SJCRH30 (cell line): ENCODE measurements around the gene MARK1. TPM values are rescaled to one million over a fixed set of nuclear protein-coding genes. Genes with fewer than 3 reads are reported as not detected.

ENCODE experiments used
- DNase-seq, 2 experiments: peaks; one replicate each; pipeline ENCODE4 v3.0.0-alpha.2; 2015 to 2020
- H3K27ac ChIP-seq: fragments of 250-450 bp; sonication (Bioruptor Pico); 2 replicates; pipeline ENCODE4 v1.5.1; 2020; ENCODE audit warnings: mild to moderate bottlenecking, moderate library complexity
- H3K27me3 ChIP-seq: fragments of 250-450 bp; sonication (Bioruptor Pico); 2 replicates; pipeline ENCODE4 v1.5.1; 2020; ENCODE audit warnings: mild to moderate bottlenecking, moderate library complexity
- H3K36me3 ChIP-seq: fragments of 250-450 bp; sonication (Bioruptor Pico); 2 replicates; pipeline ENCODE4 v1.5.1; 2020; ENCODE audit warnings: mild to moderate bottlenecking, moderate library complexity
- H3K4me1 ChIP-seq: fragments of 250-450 bp; sonication (Bioruptor Pico); 2 replicates; pipeline ENCODE4 v1.5.1; 2020; ENCODE audit warnings: mild to moderate bottlenecking, moderate library complexity
- H3K4me3 ChIP-seq: fragments of 250-450 bp; sonication (Bioruptor Pico); 2 replicates; pipeline ENCODE4 v1.5.1; 2020; ENCODE audit warnings: mild to moderate bottlenecking, moderate library complexity
- H3K9me3 ChIP-seq: fragments of 250-450 bp; sonication (Bioruptor Pico); replicated peaks from 2 replicates; pipeline ENCODE4 v1.5.1; 2020; ENCODE audit warnings: mild to moderate bottlenecking, moderate library complexity
- total RNA-seq: library from RNA; depleted of rRNA; stranded (reverse); fragments of >200 nt; shearing (Covaris generic); gene quantifications from 2 replicates; pipeline ENCODE4 v1.2.3, GENCODE V29; 2014; rRNA removed

The MARK1 gene
- total RNA-seq = 8.7 and 8.8 TPM in 2 replicates

DNA sequence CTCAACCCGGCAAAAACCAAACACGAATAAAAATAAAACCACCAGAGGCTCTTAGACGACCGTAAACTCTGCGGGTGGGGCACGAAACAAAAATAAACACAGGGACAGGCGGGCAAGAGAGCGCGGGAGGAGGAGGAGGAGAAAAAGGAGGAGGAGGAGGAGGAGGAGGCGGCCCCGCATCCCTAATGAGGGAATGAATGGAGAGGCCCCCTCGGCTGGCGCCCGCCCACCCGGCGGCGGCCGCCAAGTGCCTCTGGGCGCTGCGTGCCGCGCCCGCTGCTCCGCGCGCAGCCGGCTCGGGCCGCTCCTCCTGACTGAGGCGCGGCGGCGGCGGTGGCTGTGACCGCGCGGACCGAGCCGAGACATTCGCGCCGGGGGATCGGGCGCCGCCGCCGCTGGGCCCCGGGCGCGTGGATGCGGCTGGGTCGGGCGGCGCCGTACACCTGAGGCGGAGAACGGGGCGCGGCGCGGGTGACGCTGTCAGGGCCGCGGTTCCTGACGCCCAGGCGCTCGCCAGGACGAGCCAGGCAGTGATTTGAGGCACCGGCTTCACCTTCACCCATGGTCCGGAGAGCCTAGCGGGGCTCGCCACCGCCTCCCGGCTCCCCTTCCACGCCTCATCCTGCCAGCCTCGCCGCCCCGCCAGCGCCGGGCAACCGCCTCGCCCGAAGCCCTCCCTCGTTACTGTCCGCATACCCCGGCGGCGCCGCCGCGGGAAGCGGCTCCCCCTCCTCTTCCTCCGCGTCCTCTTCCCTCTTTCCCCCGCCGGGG lies at the start of gene MARK1:
MARK1 (plus strand) TSS at position 229 of the 771 bp plus-strand sequence. CDS start 687 bp downstream, outside the sequence.
- peak; percentile 67 to 75 for DNase-seq
- H3K9me3 ChIP-seq = no peaks in the 10 kb centered on the region
- peak within 1 kb of the TSS; percentile 93 for H3K4me3 ChIP-seq
- H3K27me3 ChIP-seq = no peaks in the 10 kb centered on the region; the same call in 1 of the 2 replicates
- peak within 1 kb of the TSS; percentile 62 for H3K27ac ChIP-seq
- H3K4me1 ChIP-seq = no peaks in the 10 kb centered on the region
- no peaks in the 10 kb centered on the region for H3K36me3 ChIP-seq

DNA sequence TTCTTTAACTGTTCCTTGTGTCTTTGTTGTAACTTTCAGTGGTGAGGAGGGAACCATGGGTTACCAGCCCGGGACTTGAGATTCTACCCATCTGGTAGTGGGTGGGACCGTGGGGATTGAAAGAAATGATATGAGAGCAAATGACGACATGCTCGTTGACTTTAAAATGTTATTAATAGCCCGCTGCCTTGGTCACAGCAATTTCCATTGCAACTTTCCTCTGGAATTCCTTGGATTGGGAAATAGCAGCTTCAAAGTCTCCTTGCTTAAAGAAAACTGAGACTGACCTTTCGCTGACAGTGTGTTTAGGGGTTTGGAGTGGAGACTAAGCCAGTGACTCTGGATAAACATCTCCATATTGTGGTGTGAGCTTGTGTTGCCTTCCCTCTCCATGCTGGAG lies 44.2 kb upstream of the MARK1 start:
- no peaks in the 10 kb centered on the region for H3K36me3 ChIP-seq
- H3K9me3 ChIP-seq = no peaks in the 10 kb centered on the region
- H3K4me3 ChIP-seq = no peak overlapping the region
- H3K4me1 ChIP-seq = no peaks in the 10 kb centered on the region
- H3K27me3 ChIP-seq = no peaks in the 10 kb centered on the region
- no peak overlapping the region for H3K27ac ChIP-seq
- DNase-seq = no peak

GRCh38 chr1:220484135-220484534 lies 43.8 kb upstream of the MARK1 start:
- no peaks in the 10 kb centered on the region for H3K36me3 ChIP-seq
- H3K4me3 ChIP-seq = no peak overlapping the region
- H3K27ac ChIP-seq = no peak overlapping the region
- no peaks in the 10 kb centered on the region for H3K27me3 ChIP-seq
- no peaks in the 10 kb centered on the region for H3K4me1 ChIP-seq
- H3K9me3 ChIP-seq = no peaks in the 10 kb centered on the region
- DNase-seq = no peak

DNA sequence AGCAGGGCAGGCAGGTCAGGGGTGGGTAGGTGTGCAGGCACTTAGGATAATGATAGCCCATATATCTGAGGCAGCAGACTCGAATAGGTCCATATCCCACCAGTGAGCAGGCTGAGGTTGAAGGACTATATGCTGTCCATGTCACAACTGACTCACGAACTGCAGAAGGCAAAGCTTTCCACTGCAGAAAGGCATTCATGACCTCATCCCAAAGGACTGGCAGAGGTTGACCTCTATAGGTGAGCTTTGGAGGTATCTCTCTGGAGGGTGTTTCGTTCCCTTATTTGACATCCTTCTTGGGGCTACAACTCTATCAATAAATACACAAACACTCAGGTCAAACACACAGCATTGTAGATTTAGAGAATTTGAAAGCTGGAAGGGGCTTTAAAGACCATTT lies 42.8 kb upstream of the MARK1 start:
- Histone ChIP-seq H3K36me3 (no peaks in the 10 kb centered on the region), H3K4me3 (no peak overlapping the region), H3K4me1 (no peaks in the 10 kb centered on the region), H3K27me3 (no peaks in the 10 kb centered on the region), H3K27ac (no peak overlapping the region), H3K9me3 (no peaks in the 10 kb centered on the region)
- DNase-seq = no peak

- no peak for DNase-seq
- Histone ChIP-seq H3K4me3 (no peak overlapping the region), H3K36me3 (no peaks in the 10 kb centered on the region), H3K27me3 (no peaks in the 10 kb centered on the region), H3K9me3 (no peaks in the 10 kb centered on the region), H3K27ac (no peak overlapping the region), H3K4me1 (no peaks in the 10 kb centered on the region)
Measured at GRCh38 chr1:220485791-220486190, 42.1 kb upstream of the MARK1 start.

GRCh38 chr1:220487297-220487820 lies 40.6 kb upstream of the MARK1 start:
- H3K27me3 ChIP-seq = no peaks in the 10 kb centered on the region
- H3K36me3 ChIP-seq = no peaks in the 10 kb centered on the region
- no peaks in the 10 kb centered on the region for H3K4me1 ChIP-seq
- DNase-seq = peak; percentile 37 to 58
- no peak overlapping the region for H3K27ac ChIP-seq
- H3K4me3 ChIP-seq = no peak overlapping the region
- no peaks in the 10 kb centered on the region for H3K9me3 ChIP-seq

DNA sequence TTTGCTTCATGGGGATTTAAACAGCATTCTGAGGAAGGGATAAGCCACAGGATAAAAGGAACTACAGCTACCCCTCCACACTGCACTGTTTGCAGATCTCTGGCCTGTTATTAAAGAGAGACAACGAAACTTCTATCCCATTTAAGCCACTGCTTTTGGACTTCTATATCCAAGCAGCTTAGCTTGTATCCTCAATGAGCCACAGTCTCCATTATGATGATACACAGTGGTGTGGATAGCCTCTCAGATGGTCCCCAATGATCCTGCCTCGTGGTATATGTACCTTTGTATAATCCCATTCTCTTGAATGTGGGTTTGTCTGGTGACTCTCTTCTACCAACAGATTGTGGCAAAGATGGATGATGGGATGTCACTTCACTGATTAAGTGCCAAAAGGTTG lies 36.0 kb upstream of the MARK1 start:
- Histone ChIP-seq H3K4me1 (no peaks in the 10 kb centered on the region), H3K4me3 (no peak overlapping the region), H3K9me3 (no peaks in the 10 kb centered on the region), H3K27ac (no peak overlapping the region), H3K36me3 (no peaks in the 10 kb centered on the region), H3K27me3 (no peaks in the 10 kb centered on the region)
- no peak for DNase-seq

DNA sequence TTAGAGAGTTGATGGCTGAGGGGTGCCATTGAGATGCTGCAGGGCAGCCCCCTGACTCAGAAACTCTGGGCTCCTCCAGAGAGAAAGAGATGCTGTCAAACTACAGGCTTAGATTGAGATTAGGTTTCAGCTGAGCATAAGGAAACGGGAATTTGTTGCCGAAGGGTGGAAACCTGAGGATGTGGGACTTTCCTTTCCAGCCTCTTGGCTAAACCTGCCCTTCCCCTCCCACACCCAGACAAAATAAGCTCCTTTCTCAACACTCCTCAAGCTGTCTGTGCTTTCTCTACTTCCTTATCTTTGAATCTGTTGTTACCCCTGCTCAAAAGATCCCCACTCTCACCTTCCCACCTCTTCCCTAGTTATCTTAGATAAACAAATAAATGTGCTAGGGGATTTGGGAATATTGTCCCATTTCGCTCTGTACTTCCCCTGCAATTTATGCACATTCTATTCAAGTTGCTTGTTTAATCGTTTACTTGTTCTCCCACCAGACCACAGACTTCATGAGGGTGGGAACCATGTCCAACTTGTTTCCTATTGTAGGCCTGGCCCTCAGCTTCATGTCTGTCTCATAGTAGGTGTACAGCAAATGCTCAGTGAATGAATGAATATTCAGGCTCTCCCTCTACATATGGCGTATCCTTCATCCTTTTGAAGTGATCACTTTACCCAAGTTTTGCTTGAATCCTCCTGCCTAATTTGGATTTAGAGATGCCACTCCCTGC lies 30.6 kb upstream of the MARK1 start:
- H3K27ac ChIP-seq = no peak overlapping the region
- no peaks in the 10 kb centered on the region for H3K9me3 ChIP-seq
- H3K4me1 ChIP-seq = no peaks in the 10 kb centered on the region
- no peaks in the 10 kb centered on the region for H3K36me3 ChIP-seq
- no peak for DNase-seq
- H3K27me3 ChIP-seq = no peaks in the 10 kb centered on the region; the same call in 1 of the 2 replicates
- H3K4me3 ChIP-seq = no peak overlapping the region

- H3K36me3 ChIP-seq = no peaks in the 10 kb centered on the region
- no peak overlapping the region for H3K27ac ChIP-seq
- no peaks in the 10 kb centered on the region for H3K4me1 ChIP-seq
- H3K4me3 ChIP-seq = no peak overlapping the region
- no peaks in the 10 kb centered on the region; the same call in 1 of the 2 replicates for H3K27me3 ChIP-seq
- no peaks in the 10 kb centered on the region for H3K9me3 ChIP-seq
- peak; percentile 27 to 42 for DNase-seq
Measured at GRCh38 chr1:220498188-220498587, 29.7 kb upstream of the MARK1 start.

DNA sequence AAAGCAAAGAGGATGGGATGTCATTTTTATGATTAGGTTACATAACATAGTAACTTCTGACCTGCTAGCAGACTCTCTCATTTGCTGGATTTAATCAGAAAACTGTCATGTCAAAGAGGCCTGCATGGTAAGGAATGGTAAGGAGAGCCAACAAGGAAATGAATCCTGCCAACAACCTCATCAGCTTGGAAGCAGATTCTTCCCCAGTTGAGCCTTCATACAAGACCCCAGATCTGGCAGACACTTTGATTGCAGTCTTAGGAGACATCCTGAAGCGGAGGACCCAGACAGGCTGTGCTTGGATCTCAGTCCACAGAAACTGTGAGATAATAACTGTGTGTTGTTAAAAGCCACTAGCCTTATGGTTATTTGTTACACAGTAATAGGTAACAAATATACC lies 27.6 kb upstream of the MARK1 start:
- no peak for DNase-seq
- no peaks in the 10 kb centered on the region; the same call in 1 of the 2 replicates for H3K27me3 ChIP-seq
- no peaks in the 10 kb centered on the region for H3K36me3 ChIP-seq
- no peaks in the 10 kb centered on the region for H3K9me3 ChIP-seq
- H3K4me3 ChIP-seq = no peak overlapping the region
- H3K4me1 ChIP-seq = no peaks in the 10 kb centered on the region
- H3K27ac ChIP-seq = no peak overlapping the region

DNA sequence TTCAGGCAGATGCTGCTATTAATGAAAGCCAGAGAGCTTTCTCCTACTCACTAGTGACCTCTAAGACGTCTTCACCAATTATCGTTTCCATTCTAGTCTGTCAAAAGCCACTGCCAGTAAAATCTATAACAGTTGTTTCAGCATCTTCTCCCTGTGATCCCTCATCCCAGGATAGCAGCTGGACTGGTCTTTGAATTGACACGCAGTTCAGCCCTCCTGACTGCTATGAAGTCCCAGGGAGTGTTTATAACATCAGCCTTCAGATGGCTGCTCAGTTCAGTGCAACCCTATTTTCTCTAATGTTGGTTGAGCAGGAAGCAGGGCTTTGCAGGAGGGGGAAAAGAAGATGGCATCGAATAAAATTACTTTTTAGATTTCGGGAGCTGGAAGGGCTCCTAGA lies 23.6 kb upstream of the MARK1 start:
- Histone ChIP-seq H3K27me3 (no peaks in the 10 kb centered on the region), H3K4me3 (no peak overlapping the region), H3K27ac (no peak overlapping the region), H3K4me1 (no peaks in the 10 kb centered on the region), H3K36me3 (no peaks in the 10 kb centered on the region), H3K9me3 (no peaks in the 10 kb centered on the region)
- no peak for DNase-seq

- H3K4me1 ChIP-seq = no peaks in the 10 kb centered on the region
- H3K27ac ChIP-seq = no peak overlapping the region
- H3K9me3 ChIP-seq = no peaks in the 10 kb centered on the region
- no peak overlapping the region for H3K4me3 ChIP-seq
- DNase-seq = no peak
- no peaks in the 10 kb centered on the region for H3K27me3 ChIP-seq
- H3K36me3 ChIP-seq = no peaks in the 10 kb centered on the region
Measured at GRCh38 chr1:220507085-220507484, 20.9 kb upstream of the MARK1 start.

DNA sequence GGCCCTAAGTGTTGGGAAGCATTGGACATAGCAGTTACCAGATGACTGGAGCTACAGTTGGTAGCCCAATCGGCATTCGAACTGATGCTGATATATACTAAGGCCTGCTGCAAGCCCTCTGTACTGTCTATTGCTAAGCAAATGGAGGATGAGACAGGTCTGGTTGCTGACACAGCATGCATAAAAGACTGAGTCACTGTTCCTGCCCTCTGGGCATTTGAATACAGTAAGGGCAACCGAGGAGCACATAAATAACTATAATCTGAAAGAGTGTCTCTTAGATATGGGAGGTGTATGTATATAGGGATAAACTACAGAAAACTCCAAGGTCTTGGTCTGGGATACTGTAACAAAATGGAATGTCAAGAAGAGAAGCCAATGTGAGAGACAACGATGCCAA lies 16.8 kb upstream of the MARK1 start:
- no peaks in the 10 kb centered on the region; the same call in 1 of the 2 replicates for H3K27me3 ChIP-seq
- no peak overlapping the region for H3K27ac ChIP-seq
- H3K9me3 ChIP-seq = no peaks in the 10 kb centered on the region
- no peaks in the 10 kb centered on the region for H3K4me1 ChIP-seq
- no peak for DNase-seq
- no peaks in the 10 kb centered on the region for H3K36me3 ChIP-seq
- no peak overlapping the region for H3K4me3 ChIP-seq

DNA sequence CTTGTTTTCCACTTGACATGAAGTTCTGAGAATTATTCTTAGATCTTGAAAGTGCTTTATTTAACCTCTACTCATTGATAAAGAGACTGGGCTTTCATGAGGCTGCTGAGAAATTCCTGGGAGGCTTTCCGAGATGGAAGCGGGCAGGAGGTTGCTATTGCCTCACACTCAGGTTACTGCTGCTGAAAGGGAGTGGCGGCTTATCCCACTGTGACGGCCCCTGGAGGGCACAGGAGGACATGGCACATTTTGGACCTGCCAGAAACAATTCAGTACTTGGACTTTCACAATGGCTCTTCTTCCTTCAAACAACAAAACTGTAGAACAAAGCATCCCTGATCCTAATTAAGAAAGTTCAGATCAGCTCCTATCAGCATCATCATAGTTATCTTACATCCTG lies 16.2 kb upstream of the MARK1 start:
- H3K4me3 ChIP-seq = no peak overlapping the region
- H3K27me3 ChIP-seq = no peaks in the 10 kb centered on the region; the same call in 1 of the 2 replicates
- no peaks in the 10 kb centered on the region for H3K4me1 ChIP-seq
- no peak for DNase-seq
- H3K27ac ChIP-seq = no peak overlapping the region
- no peaks in the 10 kb centered on the region for H3K36me3 ChIP-seq
- no peaks in the 10 kb centered on the region for H3K9me3 ChIP-seq

- H3K4me1 ChIP-seq = no peaks in the 10 kb centered on the region
- no peak overlapping the region for H3K27ac ChIP-seq
- H3K4me3 ChIP-seq = no peak overlapping the region
- no peaks in the 10 kb centered on the region; the same call in 1 of the 2 replicates for H3K27me3 ChIP-seq
- H3K36me3 ChIP-seq = no peaks in the 10 kb centered on the region
- H3K9me3 ChIP-seq = no peaks in the 10 kb centered on the region
- no peak for DNase-seq
Measured at GRCh38 chr1:220513834-220514233, 14.1 kb upstream of the MARK1 start.
